KMS-11 (cell line): Measurements from ENCODE around the gene SYNPR.

Experiments
- H2AFZ ChIP-seq: fragments of 200-600 bp; sonication (generic); 2 replicates; pipeline ENCODE4 v1.6.1; 2016; ENCODE audit warnings: antibody characterized with exemption, mixed run types, low read depth
- H3K27ac ChIP-seq: fragments of 200-600 bp; sonication (generic); 2 replicates; pipeline ENCODE4 v1.6.1; 2016; ENCODE audit warnings: mild to moderate bottlenecking, mixed run types
- H3K27me3 ChIP-seq: fragments of 200-600 bp; sonication (generic); 2 replicates; pipeline ENCODE4 v1.6.1; 2017; ENCODE audit warnings: mild to moderate bottlenecking, low read depth, mixed run types, moderate library complexity; ENCODE audit not compliant: insufficient read depth
- H3K36me3 ChIP-seq: fragments of 200-600 bp; sonication (generic); 2 replicates; pipeline ENCODE4 v1.6.1; 2017; ENCODE audit warnings: mild to moderate bottlenecking, mixed run types; ENCODE audit not compliant: insufficient read depth
- H3K4me1 ChIP-seq: fragments of 200-600 bp; sonication (generic); 2 replicates; pipeline ENCODE4 v1.6.1; 2016; ENCODE audit warnings: mild to moderate bottlenecking, low read depth, mixed run types; ENCODE audit not compliant: poor library complexity, severe bottlenecking
- H3K4me2 ChIP-seq: fragments of 200-600 bp; sonication (generic); 2 replicates; pipeline ENCODE4 v1.7.0; 2016; ENCODE audit warnings: mild to moderate bottlenecking, mixed run types
- H3K4me3 ChIP-seq: fragments of 200-600 bp; sonication (generic); IDR thresholded peaks from 2 replicates; pipeline ENCODE4 v1.6.1; 2017; ENCODE audit warnings: low read depth, low read length, mixed read lengths; ENCODE audit not compliant: insufficient read depth
- H3K79me2 ChIP-seq: fragments of 200-600 bp; sonication (generic); 2 replicates; pipeline ENCODE4 v1.6.1; 2016; ENCODE audit warnings: low read depth, mixed run types; ENCODE audit not compliant: insufficient read depth
- H3K9ac ChIP-seq: fragments of 200-600 bp; sonication (generic); 2 replicates; pipeline ENCODE4 v1.6.1; 2016; ENCODE audit warnings: mild to moderate bottlenecking, mixed run types
- H4K20me1 ChIP-seq: fragments of 200-600 bp; sonication (generic); 2 replicates; pipeline ENCODE4 v1.6.1; 2016; ENCODE audit warnings: mild to moderate bottlenecking, mixed run types; ENCODE audit not compliant: insufficient read depth
- CTCF ChIP-seq: fragments of 200-600 bp; sonication (generic); conservative IDR thresholded peaks from 2 replicates; pipeline ENCODE4 v1.6.1; 2017; ENCODE audit warnings: low read depth, mild to moderate bottlenecking, antibody characterized with exemption, low read length, moderate library complexity, mixed read lengths

SYNPR gene

DNA sequence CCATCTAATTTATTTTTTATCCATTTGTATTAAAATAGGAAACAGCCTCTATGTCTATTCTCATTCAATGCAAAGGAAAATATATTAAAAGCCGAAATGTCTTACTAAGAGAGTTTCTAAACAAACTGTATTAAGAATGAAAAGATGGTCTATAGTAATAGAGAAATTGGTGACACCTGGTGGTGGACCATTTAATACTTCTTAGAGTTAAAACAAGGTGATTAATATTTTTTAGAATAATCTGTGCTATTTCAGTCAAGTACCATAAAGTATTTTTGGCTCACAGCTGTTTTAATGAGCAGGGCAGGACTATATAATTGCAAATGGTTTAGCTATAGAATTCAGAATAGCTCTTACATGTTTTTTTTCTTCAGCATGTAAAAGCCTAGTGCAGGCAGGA lies 55.7 kb downstream of the SYNPR start:
- Histone ChIP-seq H3K27ac (no peak overlapping the region), H3K4me1 (peaks cover 6% of the 10 kb centered on the region), H3K79me2 (no peaks in the 10 kb centered on the region), H4K20me1 (no peaks in the 10 kb centered on the region), H3K27me3 (no peaks in the 10 kb centered on the region), H2AFZ (no peak overlapping the region), H3K4me2 (no peak overlapping the region), H3K4me3 (no peak overlapping the region), H3K36me3 (no peaks in the 10 kb centered on the region), H3K9ac (no peak overlapping the region)
- TF ChIP-seq CTCF: peak; percentile 32; the same call in 1 of the 2 replicates

DNA sequence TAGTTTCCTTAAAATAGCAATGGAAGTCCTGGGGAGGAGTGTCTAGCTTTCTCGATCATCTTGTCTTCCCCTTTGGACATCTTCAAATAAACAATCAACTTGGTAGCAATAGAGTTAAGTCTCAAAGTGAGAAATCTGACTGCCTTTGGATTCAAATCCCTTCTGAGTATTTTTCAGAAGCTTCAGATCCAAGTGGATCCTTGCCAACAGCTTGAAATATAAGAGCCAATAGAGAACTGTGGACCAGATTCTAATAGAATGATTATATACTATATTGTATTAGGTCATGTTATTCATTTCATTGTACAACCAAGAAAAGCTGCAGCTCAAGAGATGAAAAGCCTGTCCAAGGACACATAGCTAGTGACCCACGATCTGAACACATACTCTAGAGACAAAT lies 60.2 kb downstream of the SYNPR start:
- no peaks in the 10 kb centered on the region for H3K79me2 ChIP-seq
- H3K36me3 ChIP-seq: no peaks in the 10 kb centered on the region
- no peak overlapping the region for H2AFZ ChIP-seq
- no peak overlapping the region for H3K4me2 ChIP-seq
- no peak overlapping the region for H3K27ac ChIP-seq
- H3K4me3 ChIP-seq: no peak overlapping the region
- no peak overlapping the region for H3K9ac ChIP-seq
- H3K27me3 ChIP-seq: no peaks in the 10 kb centered on the region
- H3K4me1 ChIP-seq: peaks cover 3% of the 10 kb centered on the region
- TF ChIP-seq CTCF: no peak
- H4K20me1 ChIP-seq: no peaks in the 10 kb centered on the region

- H3K27me3 ChIP-seq: no peaks in the 10 kb centered on the region
- peaks cover 20% of the 10 kb centered on the region for H3K4me1 ChIP-seq
- no peaks in the 10 kb centered on the region for H4K20me1 ChIP-seq
- no peak for TF ChIP-seq CTCF
- H3K79me2 ChIP-seq: no peaks in the 10 kb centered on the region
- H3K4me3 ChIP-seq: no peak overlapping the region
- peak overlapping the region; percentile 3 for H3K27ac ChIP-seq
- peak overlapping the region; percentile 54 for H3K4me2 ChIP-seq
- H3K36me3 ChIP-seq: no peaks in the 10 kb centered on the region
- peak overlapping the region; percentile 61 for H2AFZ ChIP-seq
- H3K9ac ChIP-seq: no peak overlapping the region
These were observed 65.6 kb downstream of the SYNPR start for GRCh38 chr3:63343674-63344073.

DNA sequence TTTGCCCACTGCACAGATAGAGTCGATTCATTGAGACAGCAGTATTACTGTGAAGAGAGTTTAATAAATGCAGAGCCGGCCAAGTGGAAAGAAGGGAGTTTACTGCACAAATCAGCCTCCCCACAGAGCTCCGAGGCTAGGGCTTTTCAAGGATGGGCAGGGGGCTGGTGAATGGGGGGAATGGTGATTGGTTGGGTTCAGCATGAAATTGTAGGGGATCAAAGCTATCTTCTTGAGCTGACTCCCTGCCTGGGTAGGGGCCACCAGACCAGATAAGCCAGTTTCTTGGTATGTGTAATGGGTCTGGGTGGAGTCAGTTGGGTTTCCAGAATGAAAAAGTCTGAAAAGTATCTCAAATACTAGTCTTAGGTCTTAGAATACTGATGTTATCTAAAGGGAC lies 66.6 kb downstream of the SYNPR start:
- peaks cover 20% of the 10 kb centered on the region for H3K4me1 ChIP-seq
- no peak overlapping the region for H2AFZ ChIP-seq
- TF ChIP-seq CTCF: no peak
- no peaks in the 10 kb centered on the region for H3K36me3 ChIP-seq
- no peak overlapping the region for H3K27ac ChIP-seq
- H3K4me3 ChIP-seq: no peak overlapping the region
- no peak overlapping the region for H3K4me2 ChIP-seq
- no peaks in the 10 kb centered on the region for H3K79me2 ChIP-seq
- no peaks in the 10 kb centered on the region for H4K20me1 ChIP-seq
- no peaks in the 10 kb centered on the region for H3K27me3 ChIP-seq
- H3K9ac ChIP-seq: no peak overlapping the region
